Suprapubic skin (tissue), 3 donors: ENCODE data around the gene HPX.

ENCODE experiments used
- POLR2AphosphoS5 ChIP-seq, 3 donors: sonication (generic); formaldehyde crosslinking; IDR thresholded peaks; one replicate each; pipeline ENCODE4 v1.6.1; 2017; ENCODE audit warnings: antibody characterized with exemption in 3 of 3
- TF ChIP-seq, protein P1 (sequence below), 2 donors: fragments of 200-600 bp in 1 of 2; fragments of 450-650 bp in 1 of 2; sonication (generic) in 1 of 2; IDR thresholded peaks; one replicate each; pipeline ENCODE4 v1.5.1; 2016 to 2019; ENCODE audit warnings: antibody characterized with exemption in 2 of 2, mild to moderate bottlenecking in 1 of 2, moderate library complexity in 1 of 2

DNA sequence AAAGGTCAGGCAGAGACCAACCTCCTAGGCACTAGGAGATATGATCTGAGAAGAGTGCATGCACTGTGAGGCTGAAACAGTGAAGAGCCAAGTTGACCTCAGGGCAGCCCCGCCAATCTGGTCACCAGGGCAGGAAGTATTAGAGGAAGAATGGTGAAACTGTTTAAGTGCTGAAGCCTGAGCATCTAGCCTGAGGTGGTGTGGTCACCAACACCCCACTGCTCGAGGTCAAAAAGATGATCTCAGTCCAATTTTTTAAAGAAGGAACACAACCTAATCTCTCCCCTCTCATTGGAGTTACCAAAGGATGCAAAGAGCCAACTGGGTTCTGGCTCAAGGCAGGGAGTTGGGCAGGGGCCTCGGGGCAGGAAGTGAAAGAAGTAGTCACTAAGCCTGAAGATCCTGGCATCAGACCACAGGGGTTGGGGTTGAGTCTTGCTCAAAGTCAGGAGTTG is 25.9 kb downstream of the HPX start:
- TF ChIP-seq, protein P1, sequence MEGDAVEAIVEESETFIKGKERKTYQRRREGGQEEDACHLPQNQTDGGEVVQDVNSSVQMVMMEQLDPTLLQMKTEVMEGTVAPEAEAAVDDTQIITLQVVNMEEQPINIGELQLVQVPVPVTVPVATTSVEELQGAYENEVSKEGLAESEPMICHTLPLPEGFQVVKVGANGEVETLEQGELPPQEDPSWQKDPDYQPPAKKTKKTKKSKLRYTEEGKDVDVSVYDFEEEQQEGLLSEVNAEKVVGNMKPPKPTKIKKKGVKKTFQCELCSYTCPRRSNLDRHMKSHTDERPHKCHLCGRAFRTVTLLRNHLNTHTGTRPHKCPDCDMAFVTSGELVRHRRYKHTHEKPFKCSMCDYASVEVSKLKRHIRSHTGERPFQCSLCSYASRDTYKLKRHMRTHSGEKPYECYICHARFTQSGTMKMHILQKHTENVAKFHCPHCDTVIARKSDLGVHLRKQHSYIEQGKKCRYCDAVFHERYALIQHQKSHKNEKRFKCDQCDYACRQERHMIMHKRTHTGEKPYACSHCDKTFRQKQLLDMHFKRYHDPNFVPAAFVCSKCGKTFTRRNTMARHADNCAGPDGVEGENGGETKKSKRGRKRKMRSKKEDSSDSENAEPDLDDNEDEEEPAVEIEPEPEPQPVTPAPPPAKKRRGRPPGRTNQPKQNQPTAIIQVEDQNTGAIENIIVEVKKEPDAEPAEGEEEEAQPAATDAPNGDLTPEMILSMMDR (IDR thresholded peaks at IDR 0.05) = no peak
- TF ChIP-seq POLR2AphosphoS5 (IDR thresholded peaks at IDR 0.05) = no peak
